HepG2 (cell line): ENCODE results near the gene HYCC2. TPM values are rescaled to one million over a fixed set of nuclear protein-coding genes. Genes with fewer than 3 reads are reported as not detected.

Experiments used
- FOSL2 ChIP-seq: sonication (generic); formaldehyde crosslinking; IDR thresholded peaks from 2 replicates; pipeline ENCODE4 v1.4.0; 2020; ENCODE audit warnings: missing genetic modification reagents
- HNF4G ChIP-seq, 2 experiments: sonication (generic) in 1 of 2; formaldehyde crosslinking in 1 of 2; IDR thresholded peaks; 2 replicates each; pipeline versions ENCODE4 v1.4.0 to v1.6.1; 2011 to 2020; ENCODE audit warnings: borderline replicate concordance in 2 of 2, low read depth in 2 of 2, mild to moderate bottlenecking in 2 of 2, low read length in 1 of 2, missing genetic modification reagents in 1 of 2, moderate library complexity in 1 of 2
- KAT2B ChIP-seq: fragments of 150-350 bp; IDR thresholded peaks from 2 replicates; pipeline ENCODE4 v1.6.1; 2014; ENCODE audit warnings: low read depth, low read length, borderline replicate concordance
- NR2F2 ChIP-seq: IDR thresholded peaks from 2 replicates; pipeline ENCODE4 v1.6.1; 2012; ENCODE audit warnings: low read depth, inconsistent platforms, borderline replicate concordance
- PHF8 ChIP-seq: sonication (generic); formaldehyde crosslinking; IDR thresholded peaks from 2 replicates; pipeline ENCODE4 v1.5.0; 2020; ENCODE audit warnings: missing genetic modification reagents
- RNF2 ChIP-seq: fragments of 450-650 bp; conservative IDR thresholded peaks from 2 replicates; pipeline ENCODE4 v1.6.1; 2016; ENCODE audit warnings: low read depth
- SNRNP70 ChIP-seq: fragments of 200-400 bp; formaldehyde crosslinking; IDR thresholded peaks from 2 replicates; pipeline ENCODE4 v1.6.1; 2017; ENCODE audit warnings: mild to moderate bottlenecking, low read depth, low read length, moderate library complexity
- TSC22D2 ChIP-seq: sonication (generic); formaldehyde crosslinking; IDR thresholded peaks from 2 replicates; pipeline ENCODE4 v1.5.1; 2020; ENCODE audit warnings: missing genetic modification reagents, mild to moderate bottlenecking, borderline replicate concordance
- ZFP36L2 ChIP-seq: sonication (generic); formaldehyde crosslinking; IDR thresholded peaks from 2 replicates; pipeline ENCODE4 v1.4.0; 2020; ENCODE audit warnings: missing genetic modification reagents
- ZNF20 ChIP-seq: sonication (generic); formaldehyde crosslinking; IDR thresholded peaks from 2 replicates; pipeline ENCODE4 v1.4.0; 2020; ENCODE audit warnings: mild to moderate bottlenecking, moderate library complexity, missing genetic modification reagents
- ZNF614 ChIP-seq: IDR thresholded peaks from 2 replicates; pipeline ENCODE4 v1.6.1; 2018; ENCODE audit warnings: missing biosample characterization, missing genetic modification reagents, inconsistent platforms, borderline replicate concordance
- ZNF660 ChIP-seq: sonication (generic); formaldehyde crosslinking; IDR thresholded peaks from 2 replicates; pipeline ENCODE4 v1.5.1; 2020; ENCODE audit warnings: mild to moderate bottlenecking, low read depth, missing genetic modification reagents, borderline replicate concordance
- ZNF839 ChIP-seq: sonication (generic); formaldehyde crosslinking; IDR thresholded peaks from 2 replicates; pipeline ENCODE4 v1.4.0; 2020; ENCODE audit warnings: missing genetic modification reagents, mild to moderate bottlenecking, borderline replicate concordance
- polyA plus RNA-seq, 8 experiments: library from polyadenylated mRNA; depleted of rRNA in 3 of 8; stranded (reverse) in 7 of 8; unstranded in 1 of 8; fragments of >200 nt; fragmentation: Illumina TruSeq in 4 of 8; extraction: Trizol in 4 of 8; gene quantifications; 2 replicates each; pipeline versions ENCODE4 v1.2.1 to v1.2.3, GENCODE V29; 2011 to 2016; ENCODE audit warnings: low read depth in 4 of 8, missing spikeins in 1 of 8, mixed read lengths in 1 of 8; ENCODE audit not compliant: insufficient read depth in 1 of 8
- total RNA-seq, 5 experiments: library from RNA; depleted of rRNA; stranded (reverse); fragments of >200 nt; fragmentation: Illumina TruSeq; extraction: Trizol; gene quantifications; 2 replicates each; pipeline ENCODE4 v1.2.3, GENCODE V29; 2016; ENCODE audit warnings: low read depth in 1 of 5
- TF ChIP-seq, protein P1 (sequence below): sonication (generic); formaldehyde crosslinking; IDR thresholded peaks from 2 replicates; pipeline ENCODE4 v1.4.0; 2020; ENCODE audit warnings: missing genetic modification reagents, borderline replicate concordance
- TF ChIP-seq, protein P2 (sequence below): sonication (generic); formaldehyde crosslinking; IDR thresholded peaks from 2 replicates; pipeline ENCODE4 v1.5.0; 2020; ENCODE audit warnings: mild to moderate bottlenecking, missing genetic modification reagents, borderline replicate concordance
- TF ChIP-seq, protein P3 (sequence below): IDR thresholded peaks from 2 replicates; pipeline ENCODE4 v1.6.1; 2016
- TF ChIP-seq, protein P4 (sequence below): sonication (generic); formaldehyde crosslinking; IDR thresholded peaks from 2 replicates; pipeline ENCODE4 v1.5.1; 2020; ENCODE audit warnings: missing genetic modification reagents, mild to moderate bottlenecking, borderline replicate concordance

The HYCC2 gene
- total and polyA plus RNA-seq, 2 of the 13 experiments (the other 11 are each of a cell fraction or from before 2014, with no cell fraction given): 4.7 to 13.9 TPM

DNA sequence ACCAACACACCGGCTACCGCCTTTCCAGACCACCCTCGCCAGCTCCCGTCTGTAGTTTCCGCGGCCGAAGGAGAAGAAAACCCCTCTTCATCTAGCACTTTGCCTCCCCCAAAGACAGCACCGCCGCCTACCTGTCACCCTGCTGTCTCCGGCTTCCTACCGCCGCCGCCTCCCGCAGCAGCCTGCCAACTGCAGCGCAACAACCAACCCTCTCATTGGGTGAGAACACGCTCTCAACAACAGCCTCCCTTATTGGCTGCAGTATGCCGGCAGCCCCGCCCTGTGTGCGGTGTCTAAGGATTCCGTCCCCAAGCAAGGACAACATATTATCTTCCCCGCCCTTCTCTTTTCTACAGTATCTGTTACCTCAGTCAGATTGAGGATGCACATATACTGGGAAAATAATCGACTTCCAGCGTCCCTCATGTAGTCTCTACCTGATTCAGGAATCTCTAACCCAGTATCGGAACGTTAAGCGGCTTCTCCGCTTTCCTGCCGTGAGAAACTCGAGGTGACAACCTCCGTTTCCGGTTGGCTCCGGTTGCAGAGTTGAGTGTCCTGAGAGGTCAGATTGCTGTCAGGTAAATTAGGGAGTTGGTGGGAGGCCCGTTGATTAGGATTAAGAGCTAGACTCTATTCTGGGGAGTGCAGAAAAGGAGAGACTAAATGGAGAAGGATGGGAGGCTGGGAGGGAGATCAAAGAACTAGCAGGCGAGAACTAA is at the start of gene HYCC2, which contains the start of gene NDUFB3 (continued):
- TF ChIP-seq, protein P1, sequence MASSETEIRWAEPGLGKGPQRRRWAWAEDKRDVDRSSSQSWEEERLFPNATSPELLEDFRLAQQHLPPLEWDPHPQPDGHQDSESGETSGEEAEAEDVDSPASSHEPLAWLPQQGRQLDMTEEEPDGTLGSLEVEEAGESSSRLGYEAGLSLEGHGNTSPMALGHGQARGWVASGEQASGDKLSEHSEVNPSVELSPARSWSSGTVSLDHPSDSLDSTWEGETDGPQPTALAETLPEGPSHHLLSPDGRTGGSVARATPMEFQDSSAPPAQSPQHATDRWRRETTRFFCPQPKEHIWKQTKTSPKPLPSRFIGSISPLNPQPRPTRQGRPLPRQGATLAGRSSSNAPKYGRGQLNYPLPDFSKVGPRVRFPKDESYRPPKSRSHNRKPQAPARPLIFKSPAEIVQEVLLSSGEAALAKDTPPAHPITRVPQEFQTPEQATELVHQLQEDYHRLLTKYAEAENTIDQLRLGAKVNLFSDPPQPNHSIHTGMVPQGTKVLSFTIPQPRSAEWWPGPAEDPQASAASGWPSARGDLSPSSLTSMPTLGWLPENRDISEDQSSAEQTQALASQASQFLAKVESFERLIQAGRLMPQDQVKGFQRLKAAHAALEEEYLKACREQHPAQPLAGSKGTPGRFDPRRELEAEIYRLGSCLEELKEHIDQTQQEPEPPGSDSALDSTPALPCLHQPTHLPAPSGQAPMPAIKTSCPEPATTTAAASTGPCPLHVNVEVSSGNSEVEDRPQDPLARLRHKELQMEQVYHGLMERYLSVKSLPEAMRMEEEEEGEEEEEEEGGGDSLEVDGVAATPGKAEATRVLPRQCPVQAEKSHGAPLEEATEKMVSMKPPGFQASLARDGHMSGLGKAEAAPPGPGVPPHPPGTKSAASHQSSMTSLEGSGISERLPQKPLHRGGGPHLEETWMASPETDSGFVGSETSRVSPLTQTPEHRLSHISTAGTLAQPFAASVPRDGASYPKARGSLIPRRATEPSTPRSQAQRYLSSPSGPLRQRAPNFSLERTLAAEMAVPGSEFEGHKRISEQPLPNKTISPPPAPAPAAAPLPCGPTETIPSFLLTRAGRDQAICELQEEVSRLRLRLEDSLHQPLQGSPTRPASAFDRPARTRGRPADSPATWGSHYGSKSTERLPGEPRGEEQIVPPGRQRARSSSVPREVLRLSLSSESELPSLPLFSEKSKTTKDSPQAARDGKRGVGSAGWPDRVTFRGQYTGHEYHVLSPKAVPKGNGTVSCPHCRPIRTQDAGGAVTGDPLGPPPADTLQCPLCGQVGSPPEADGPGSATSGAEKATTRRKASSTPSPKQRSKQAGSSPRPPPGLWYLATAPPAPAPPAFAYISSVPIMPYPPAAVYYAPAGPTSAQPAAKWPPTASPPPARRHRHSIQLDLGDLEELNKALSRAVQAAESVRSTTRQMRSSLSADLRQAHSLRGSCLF (CRISPR knock-in tag): no peak
- TF ChIP-seq ZNF20 (0 out of 2 replicates have a peak, but pooled peaks have one; percentile 14), ZNF839 (CRISPR knock-in tag) (peak; percentile 76; the same call in 1 of the 2 replicates), PHF8 (CRISPR knock-in tag) (peak; percentile 97), FOSL2 (CRISPR knock-in tag) (peak; percentile 67), KAT2B (no peak), ZFP36L2 (CRISPR knock-in tag) (no peak; the same call in 1 of the 2 replicates), HNF4G (IDR thresholded peaks at IDR 0.05; ENCODE audit: borderline replicate concordance, low read depth, low read length) (no peak), HNF4G (CRISPR knock-in tag; IDR thresholded peaks at IDR 0.05; ENCODE audit: borderline replicate concordance, low read depth) (peak; percentile 35; the same call in 1 of the 2 replicates), RNF2 (0 out of 2 replicates have a peak, but pooled peaks have one; percentile 63), ZNF614 (CRISPR knock-in tag) (peak; percentile 96), ZNF660 (CRISPR knock-in tag) (no peak), SNRNP70 (no peak), NR2F2 (peak; percentile 53; the same call in 1 of the 2 replicates), TSC22D2 (peak; percentile 96; the same call in 1 of the 2 replicates)
- TF ChIP-seq, protein P2, sequence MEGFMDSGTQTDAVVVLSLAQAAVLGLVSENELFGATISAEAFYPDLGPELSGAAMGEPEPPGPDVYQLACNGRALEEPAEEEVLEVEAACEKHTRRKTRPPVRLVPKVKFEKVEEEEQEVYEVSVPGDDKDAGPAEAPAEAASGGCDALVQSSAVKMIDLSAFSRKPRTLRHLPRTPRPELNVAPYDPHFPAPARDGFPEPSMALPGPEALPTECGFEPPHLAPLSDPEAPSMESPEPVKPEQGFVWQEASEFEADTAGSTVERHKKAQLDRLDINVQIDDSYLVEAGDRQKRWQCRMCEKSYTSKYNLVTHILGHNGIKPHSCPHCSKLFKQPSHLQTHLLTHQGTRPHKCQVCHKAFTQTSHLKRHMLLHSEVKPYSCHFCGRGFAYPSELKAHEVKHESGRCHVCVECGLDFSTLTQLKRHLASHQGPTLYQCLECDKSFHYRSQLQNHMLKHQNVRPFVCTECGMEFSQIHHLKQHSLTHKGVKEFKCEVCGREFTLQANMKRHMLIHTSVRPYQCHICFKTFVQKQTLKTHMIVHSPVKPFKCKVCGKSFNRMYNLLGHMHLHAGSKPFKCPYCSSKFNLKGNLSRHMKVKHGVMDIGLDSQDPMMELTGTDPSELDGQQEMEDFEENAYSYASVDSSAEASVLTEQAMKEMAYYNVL: 0 out of 2 replicates have a peak, but pooled peaks have one; percentile 6
- TF ChIP-seq, protein P3, sequence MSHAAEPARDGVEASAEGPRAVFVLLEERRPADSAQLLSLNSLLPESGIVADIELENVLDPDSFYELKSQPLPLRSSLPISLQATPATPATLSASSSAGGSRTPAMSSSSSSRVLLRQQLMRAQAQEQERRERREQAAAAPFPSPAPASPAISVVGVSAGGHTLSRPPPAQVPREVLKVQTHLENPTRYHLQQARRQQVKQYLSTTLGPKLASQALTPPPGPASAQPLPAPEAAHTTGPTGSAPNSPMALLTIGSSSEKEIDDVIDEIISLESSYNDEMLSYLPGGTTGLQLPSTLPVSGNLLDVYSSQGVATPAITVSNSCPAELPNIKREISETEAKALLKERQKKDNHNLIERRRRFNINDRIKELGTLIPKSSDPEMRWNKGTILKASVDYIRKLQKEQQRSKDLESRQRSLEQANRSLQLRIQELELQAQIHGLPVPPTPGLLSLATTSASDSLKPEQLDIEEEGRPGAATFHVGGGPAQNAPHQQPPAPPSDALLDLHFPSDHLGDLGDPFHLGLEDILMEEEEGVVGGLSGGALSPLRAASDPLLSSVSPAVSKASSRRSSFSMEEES: peak; percentile 57; the same call in 1 of the 2 replicates
- TF ChIP-seq, protein P4, sequence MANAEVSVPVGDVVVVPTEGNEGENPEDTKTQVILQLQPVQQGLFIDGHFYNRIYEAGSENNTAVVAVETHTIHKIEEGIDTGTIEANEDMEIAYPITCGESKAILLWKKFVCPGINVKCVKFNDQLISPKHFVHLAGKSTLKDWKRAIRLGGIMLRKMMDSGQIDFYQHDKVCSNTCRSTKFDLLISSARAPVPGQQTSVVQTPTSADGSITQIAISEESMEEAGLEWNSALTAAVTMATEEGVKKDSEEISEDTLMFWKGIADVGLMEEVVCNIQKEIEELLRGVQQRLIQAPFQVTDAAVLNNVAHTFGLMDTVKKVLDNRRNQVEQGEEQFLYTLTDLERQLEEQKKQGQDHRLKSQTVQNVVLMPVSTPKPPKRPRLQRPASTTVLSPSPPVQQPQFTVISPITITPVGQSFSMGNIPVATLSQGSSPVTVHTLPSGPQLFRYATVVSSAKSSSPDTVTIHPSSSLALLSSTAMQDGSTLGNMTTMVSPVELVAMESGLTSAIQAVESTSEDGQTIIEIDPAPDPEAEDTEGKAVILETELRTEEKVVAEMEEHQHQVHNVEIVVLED (CRISPR knock-in tag): peak; percentile 87
